Neural cell (in vitro differentiated cells): ENCODE measurements around the gene GALNT1. TPM values are rescaled to one million over a fixed set of nuclear protein-coding genes. Genes with fewer than 3 reads are reported as not detected.

Experiments used
- H2AFZ ChIP-seq: fragments of 200-600, 300-800 bp; sonication (generic), shearing (Covaris generic); 2 replicates; pipeline ENCODE4 v1.6.0; 2014; ENCODE audit warnings: low read depth, mild to moderate bottlenecking, antibody characterized with exemption, low read length, moderate library complexity
- H3F3A ChIP-seq: fragments of 200-600 bp; shearing (Covaris generic); 2 replicates; pipeline ENCODE4 v1.6.1; 2016; ENCODE audit warnings: mild to moderate bottlenecking, moderate library complexity, mixed read lengths, antibody characterized with exemption, low read length; ENCODE audit not compliant: insufficient read depth, poor library complexity, severe bottlenecking
- H3K27ac ChIP-seq: fragments of 200-600, 300-800 bp; sonication (generic), shearing (Covaris generic); 2 replicates; pipeline ENCODE4 v1.5.1; 2014; ENCODE audit warnings: mild to moderate bottlenecking, low read length, moderate library complexity
- H3K27me3 ChIP-seq: fragments of 300-800, 200-600 bp; sonication (generic), shearing (Covaris generic); 2 replicates; pipeline ENCODE4 v1.6.0; 2014; ENCODE audit warnings: mild to moderate bottlenecking, low read depth, low read length, moderate library complexity; ENCODE audit not compliant: insufficient read depth
- H3K36me3 ChIP-seq: fragments of 300-800, 200-600 bp; sonication (generic), shearing (Covaris generic); 2 replicates; pipeline ENCODE4 v1.5.1; 2014; ENCODE audit warnings: mild to moderate bottlenecking, antibody characterized with exemption, low read length, moderate library complexity; ENCODE audit not compliant: insufficient read depth
- H3K4me2 ChIP-seq: fragments of 300-800, 200-600 bp; sonication (generic), shearing (Covaris generic); 2 replicates; pipeline ENCODE4 v1.6.0; 2014; ENCODE audit warnings: mild to moderate bottlenecking, low read length
- H3K4me3 ChIP-seq: fragments of 300-800, 200-600 bp; sonication (generic), shearing (Covaris generic); 2 replicates; pipeline ENCODE4 v1.5.1; 2014; ENCODE audit warnings: mild to moderate bottlenecking, low read length, moderate library complexity
- H3K79me2 ChIP-seq: fragments of 200-600 bp; shearing (Covaris generic); replicated peaks from 2 replicates; pipeline ENCODE4 v1.6.0; 2014; ENCODE audit warnings: mild to moderate bottlenecking, low read length, moderate library complexity; ENCODE audit not compliant: insufficient read depth
- H3K9ac ChIP-seq: fragments of 300-800, 200-600 bp; sonication (generic), shearing (Covaris generic); 2 replicates; pipeline ENCODE4 v1.6.1; 2016; ENCODE audit warnings: mild to moderate bottlenecking, low read length, mixed read lengths
- H3K9me2 ChIP-seq: fragments of 200-600 bp; shearing (Covaris generic); 2 replicates; pipeline ENCODE4 v1.6.1; 2016; ENCODE audit warnings: mild to moderate bottlenecking, low read length, mixed read lengths; ENCODE audit not compliant: insufficient read depth
- H3K9me3 ChIP-seq: fragments of 200-600, 300-800 bp; sonication (generic), shearing (Covaris generic); 2 replicates; pipeline ENCODE4 v1.6.1; 2016; ENCODE audit warnings: mild to moderate bottlenecking, mixed run types, low read length, moderate library complexity, mixed read lengths
- H4K20me1 ChIP-seq: fragments of 200-600 bp; shearing (Covaris generic); 2 replicates; pipeline ENCODE4 v1.6.1; 2016; ENCODE audit warnings: mild to moderate bottlenecking, mixed run types; ENCODE audit not compliant: insufficient read depth
- EP300 ChIP-seq: fragments of 450-650 bp; conservative IDR thresholded peaks from 2 replicates; pipeline ENCODE4 v1.6.1; 2014; ENCODE audit warnings: antibody characterized with exemption, mild to moderate bottlenecking, moderate library complexity; ENCODE audit not compliant: poor library complexity, severe bottlenecking
- EZH2 ChIP-seq: fragments of 200-600, 300-800 bp; shearing (Covaris generic), sonication (generic); IDR thresholded peaks from 2 replicates; pipeline ENCODE4 v1.6.1; 2014; ENCODE audit warnings: antibody characterized with exemption, low read length, borderline replicate concordance, mild to moderate bottlenecking; ENCODE audit not compliant: insufficient read depth, poor library complexity, severe bottlenecking
- MXI1 ChIP-seq: fragments of 450-650 bp; conservative IDR thresholded peaks from 2 replicates; pipeline ENCODE4 v1.6.1; 2014; ENCODE audit warnings: antibody characterized with exemption, mild to moderate bottlenecking; ENCODE audit not compliant: poor library complexity, severe bottlenecking
- POLR2AphosphoS5 ChIP-seq: IDR thresholded peaks from 2 replicates; pipeline ENCODE4 v1.6.1; 2012
- RAD21 ChIP-seq: fragments of 450-650 bp; conservative IDR thresholded peaks from 2 replicates; pipeline ENCODE4 v1.6.1; 2014; ENCODE audit warnings: antibody characterized with exemption, mild to moderate bottlenecking, moderate library complexity
- SMC3 ChIP-seq: fragments of 450-650 bp; conservative IDR thresholded peaks from 2 replicates; pipeline ENCODE4 v1.6.1; 2014; ENCODE audit warnings: antibody characterized with exemption, mild to moderate bottlenecking, moderate library complexity; ENCODE audit not compliant: poor library complexity
- TAF1 ChIP-seq: IDR thresholded peaks from 2 replicates; pipeline ENCODE4 v1.6.1; 2012; ENCODE audit warnings: low read depth
- polyA plus RNA-seq: library from polyadenylated mRNA; depleted of rRNA; stranded (reverse); fragments of >200 nt; gene quantifications from 2 replicates; pipeline ENCODE4 v1.2.3, GENCODE V29; 2014
- TF ChIP-seq, protein P1 (sequence below): IDR thresholded peaks from 2 replicates; pipeline ENCODE4 v1.6.1; 2012; ENCODE audit warnings: borderline replicate concordance
- TF ChIP-seq, protein P2 (sequence below): fragments of 450-650 bp; IDR thresholded peaks from 2 replicates; pipeline ENCODE4 v1.5.1; 2014; ENCODE audit warnings: antibody characterized with exemption, mild to moderate bottlenecking, moderate library complexity; ENCODE audit not compliant: poor library complexity, severe bottlenecking

GALNT1 gene
- polyA plus RNA-seq, 1 donor from 2014 or later, result 103 TPM

DNA sequence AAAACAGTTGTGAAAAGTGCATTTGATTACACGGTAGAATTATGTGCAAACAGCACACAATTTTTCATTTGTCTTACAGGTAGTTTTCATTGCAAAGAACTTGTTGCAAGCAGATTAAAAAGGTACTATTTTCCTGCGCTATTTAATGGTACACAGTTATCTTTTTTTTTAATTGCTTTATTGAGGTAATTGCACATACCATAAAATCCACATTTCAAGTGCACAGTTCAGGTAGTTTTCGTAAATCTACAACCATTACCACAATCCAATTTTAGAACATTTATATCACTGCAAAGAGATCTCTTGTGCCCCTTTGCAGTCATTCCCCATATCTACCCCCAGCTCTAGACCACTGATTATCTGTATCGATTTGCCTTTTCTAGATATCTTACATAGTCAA, 2.6 kb upstream of the GALNT1 start:
- Histone ChIP-seq H3K9me2 (no peaks in the 10 kb centered on the region), H3K9me3 (no peaks in the 10 kb centered on the region), H3K9ac (no peak overlapping the region), H3K27ac (no peak overlapping the region), H3K4me2 (no peak overlapping the region), H3K4me3 (no peak overlapping the region), H4K20me1 (peaks cover 6% of the 10 kb centered on the region), H2AFZ (no peak overlapping the region), H3K79me2 (peaks cover 26% of the 10 kb centered on the region), H3K27me3 (no peaks in the 10 kb centered on the region), H3F3A (no peaks in the 10 kb centered on the region), H3K36me3 (no peaks in the 10 kb centered on the region)
- no peak for TF ChIP-seq RAD21
- TF ChIP-seq, protein P1, sequence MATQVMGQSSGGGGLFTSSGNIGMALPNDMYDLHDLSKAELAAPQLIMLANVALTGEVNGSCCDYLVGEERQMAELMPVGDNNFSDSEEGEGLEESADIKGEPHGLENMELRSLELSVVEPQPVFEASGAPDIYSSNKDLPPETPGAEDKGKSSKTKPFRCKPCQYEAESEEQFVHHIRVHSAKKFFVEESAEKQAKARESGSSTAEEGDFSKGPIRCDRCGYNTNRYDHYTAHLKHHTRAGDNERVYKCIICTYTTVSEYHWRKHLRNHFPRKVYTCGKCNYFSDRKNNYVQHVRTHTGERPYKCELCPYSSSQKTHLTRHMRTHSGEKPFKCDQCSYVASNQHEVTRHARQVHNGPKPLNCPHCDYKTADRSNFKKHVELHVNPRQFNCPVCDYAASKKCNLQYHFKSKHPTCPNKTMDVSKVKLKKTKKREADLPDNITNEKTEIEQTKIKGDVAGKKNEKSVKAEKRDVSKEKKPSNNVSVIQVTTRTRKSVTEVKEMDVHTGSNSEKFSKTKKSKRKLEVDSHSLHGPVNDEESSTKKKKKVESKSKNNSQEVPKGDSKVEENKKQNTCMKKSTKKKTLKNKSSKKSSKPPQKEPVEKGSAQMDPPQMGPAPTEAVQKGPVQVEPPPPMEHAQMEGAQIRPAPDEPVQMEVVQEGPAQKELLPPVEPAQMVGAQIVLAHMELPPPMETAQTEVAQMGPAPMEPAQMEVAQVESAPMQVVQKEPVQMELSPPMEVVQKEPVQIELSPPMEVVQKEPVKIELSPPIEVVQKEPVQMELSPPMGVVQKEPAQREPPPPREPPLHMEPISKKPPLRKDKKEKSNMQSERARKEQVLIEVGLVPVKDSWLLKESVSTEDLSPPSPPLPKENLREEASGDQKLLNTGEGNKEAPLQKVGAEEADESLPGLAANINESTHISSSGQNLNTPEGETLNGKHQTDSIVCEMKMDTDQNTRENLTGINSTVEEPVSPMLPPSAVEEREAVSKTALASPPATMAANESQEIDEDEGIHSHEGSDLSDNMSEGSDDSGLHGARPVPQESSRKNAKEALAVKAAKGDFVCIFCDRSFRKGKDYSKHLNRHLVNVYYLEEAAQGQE, result no peak
- TF ChIP-seq SMC3, result no peak
- TF ChIP-seq, protein P2, sequence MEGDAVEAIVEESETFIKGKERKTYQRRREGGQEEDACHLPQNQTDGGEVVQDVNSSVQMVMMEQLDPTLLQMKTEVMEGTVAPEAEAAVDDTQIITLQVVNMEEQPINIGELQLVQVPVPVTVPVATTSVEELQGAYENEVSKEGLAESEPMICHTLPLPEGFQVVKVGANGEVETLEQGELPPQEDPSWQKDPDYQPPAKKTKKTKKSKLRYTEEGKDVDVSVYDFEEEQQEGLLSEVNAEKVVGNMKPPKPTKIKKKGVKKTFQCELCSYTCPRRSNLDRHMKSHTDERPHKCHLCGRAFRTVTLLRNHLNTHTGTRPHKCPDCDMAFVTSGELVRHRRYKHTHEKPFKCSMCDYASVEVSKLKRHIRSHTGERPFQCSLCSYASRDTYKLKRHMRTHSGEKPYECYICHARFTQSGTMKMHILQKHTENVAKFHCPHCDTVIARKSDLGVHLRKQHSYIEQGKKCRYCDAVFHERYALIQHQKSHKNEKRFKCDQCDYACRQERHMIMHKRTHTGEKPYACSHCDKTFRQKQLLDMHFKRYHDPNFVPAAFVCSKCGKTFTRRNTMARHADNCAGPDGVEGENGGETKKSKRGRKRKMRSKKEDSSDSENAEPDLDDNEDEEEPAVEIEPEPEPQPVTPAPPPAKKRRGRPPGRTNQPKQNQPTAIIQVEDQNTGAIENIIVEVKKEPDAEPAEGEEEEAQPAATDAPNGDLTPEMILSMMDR, result no peak

DNA sequence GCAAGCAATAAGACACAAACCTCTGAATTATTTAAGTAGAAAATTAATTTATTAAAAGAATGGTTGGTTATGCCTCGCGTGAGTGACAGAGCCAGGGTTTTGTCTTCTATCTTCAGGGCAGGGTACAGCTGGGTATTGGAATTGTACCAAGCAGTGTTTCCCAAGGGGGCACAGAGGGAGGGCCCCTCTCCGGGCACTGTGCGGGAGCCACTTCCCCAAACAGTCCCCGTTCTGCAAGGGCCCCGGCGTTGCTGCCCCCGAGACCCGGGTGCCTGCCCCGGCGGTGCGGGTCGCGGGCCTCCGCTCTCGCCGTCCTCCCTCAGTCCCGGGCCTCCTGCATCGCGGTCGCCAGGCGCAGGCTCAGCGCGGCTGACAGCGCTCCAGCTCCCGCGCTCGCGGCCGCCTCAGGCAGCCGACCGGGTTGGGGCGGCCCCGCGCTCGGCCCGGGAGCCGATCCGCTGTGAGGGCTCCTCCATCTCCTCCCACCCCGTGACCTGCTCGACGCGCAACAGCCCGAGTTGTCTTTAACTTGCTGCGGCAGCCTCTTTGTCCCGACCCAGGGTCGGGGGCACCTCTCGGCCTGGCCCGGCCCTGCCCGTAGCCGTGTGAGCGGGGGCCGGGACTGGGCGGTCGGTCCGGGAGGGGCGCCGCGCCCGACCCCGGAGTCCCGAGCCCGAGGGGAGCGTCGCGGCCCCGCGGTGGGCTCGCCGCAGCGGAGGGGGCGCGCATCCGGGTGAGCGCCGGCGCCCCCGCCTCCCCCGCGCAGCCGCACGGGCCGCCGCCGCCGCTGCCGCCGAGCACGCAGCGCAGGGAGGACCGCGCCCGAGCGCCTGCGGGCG, 620 bp upstream of the GALNT1 start:
- Histone ChIP-seq H3K27me3 (no peaks in the 10 kb centered on the region), H3K9me3 (no peaks in the 10 kb centered on the region), H4K20me1 (peaks cover 6% of the 10 kb centered on the region), H2AFZ (peak overlapping the region; percentile 78), H3K9ac (peak overlapping the region; percentile 89), H3K9me2 (no peaks in the 10 kb centered on the region), H3K4me3 (peak overlapping the region; percentile 77), H3K27ac (peak overlapping the region; percentile 79), H3K4me2 (peak overlapping the region; percentile 62), H3K79me2 (peaks cover 46% of the 10 kb centered on the region), H3K36me3 (no peaks in the 10 kb centered on the region), H3F3A (no peaks in the 10 kb centered on the region)
- TF ChIP-seq POLR2AphosphoS5 (peak; percentile 23), SMC3 (peak; percentile 61), EZH2 (no peak), RAD21 (peak; percentile 56), EP300 (peak; percentile 66), TAF1 (peak; percentile 49), MXI1 (peak; percentile 65)
- TF ChIP-seq, protein P2, result peak; percentile 26
- TF ChIP-seq, protein P1, result peak; percentile 70
